HG02943 (cell line): ENCODE data around the gene DHODH.
"Not testable (repeated sequence)": the region's sequence is repeated elsewhere in the genome, so short reads cannot be mapped to it uniquely, and the experiment has no call there.

ENCODE experiments used
- ATAC-seq: cut with Tn5 transposase; IDR thresholded peaks from one replicate; pipeline ENCODE4 v1.9.1; 2021; ENCODE audit warnings: mild to moderate bottlenecking, low read depth, moderate library complexity; ENCODE audit not compliant: unreplicated experiment

Gene DHODH

DNA sequence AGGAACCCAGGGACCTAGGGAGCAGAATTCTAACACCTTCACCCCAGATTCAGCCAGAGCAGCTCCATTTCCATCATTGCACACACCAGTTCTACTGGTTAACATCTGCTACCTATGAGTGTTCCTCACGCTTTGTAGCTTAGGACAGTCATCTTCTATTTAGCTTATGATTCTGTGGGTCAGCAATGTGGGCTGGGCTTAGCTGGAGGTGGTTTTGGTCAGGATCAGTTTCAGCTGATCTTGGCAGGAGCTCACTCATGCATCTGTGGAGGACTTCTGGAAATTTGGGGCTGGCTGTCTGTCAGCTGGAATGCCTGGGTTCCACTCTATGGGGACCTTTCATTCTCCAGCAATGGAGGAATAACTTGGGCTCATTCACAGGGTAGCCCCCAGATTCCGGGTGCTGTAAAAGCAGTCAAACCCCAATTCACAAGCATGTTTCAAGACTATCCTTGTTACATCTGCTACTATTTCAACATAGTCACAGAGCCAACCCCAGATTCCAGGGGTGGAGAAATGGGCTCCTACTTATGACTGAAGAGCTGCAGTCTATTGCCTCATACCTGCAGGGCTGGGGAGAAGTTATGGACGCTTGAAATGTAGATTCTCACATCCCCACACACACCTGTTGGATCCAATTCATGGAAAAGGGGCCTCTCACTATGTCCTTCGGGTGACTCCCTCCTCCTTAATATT, 42.4 kb downstream of the DHODH start:
- ATAC-seq, result no peak

DNA sequence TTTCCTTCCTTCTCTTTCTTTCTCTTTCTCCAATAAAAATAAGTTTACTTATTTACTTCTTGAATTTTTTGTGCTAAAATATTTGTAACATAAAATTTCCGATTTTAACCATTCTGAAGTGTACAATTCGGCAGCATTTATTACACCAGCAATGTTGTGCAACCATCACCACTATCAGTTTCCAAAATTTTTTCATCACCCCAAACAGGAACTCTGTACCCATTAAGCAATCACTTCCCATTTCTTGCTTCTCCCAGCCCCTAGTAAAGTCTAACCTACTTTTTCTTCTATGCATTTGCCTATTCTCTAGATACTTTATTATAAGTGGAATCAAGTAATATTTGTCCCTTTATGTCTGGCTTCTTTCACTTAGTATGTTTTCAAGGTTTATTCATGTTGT, 43.3 kb downstream of the DHODH start:
- ATAC-seq, result no peak

DNA sequence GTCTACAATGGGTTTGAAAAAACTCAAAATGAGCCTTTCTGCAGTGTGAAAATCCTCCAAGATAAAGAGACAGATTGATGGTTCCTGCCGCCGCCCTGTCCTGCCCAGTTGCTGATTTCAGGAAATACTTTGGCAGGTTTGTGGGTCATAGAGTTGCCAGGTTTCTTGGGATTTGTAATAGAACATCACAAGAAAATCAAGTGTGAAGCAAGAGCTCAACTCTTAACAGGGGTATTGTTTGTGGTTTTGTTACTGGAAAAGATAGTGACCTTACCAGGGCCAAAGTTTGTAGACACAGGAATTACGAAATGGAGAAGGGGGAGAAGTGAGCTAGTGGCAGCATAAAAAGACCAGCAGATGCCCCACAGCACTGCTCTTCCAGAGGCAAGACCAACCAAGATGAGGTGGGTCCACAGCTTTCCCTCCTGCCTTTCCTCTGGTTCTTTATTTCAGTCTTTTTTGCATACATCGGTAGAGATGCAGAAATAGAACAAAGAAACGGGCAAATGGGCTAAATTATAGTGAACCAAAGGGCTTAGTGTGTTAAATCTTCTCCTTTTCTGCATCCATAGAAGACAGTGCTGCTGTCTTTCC, 45.8 kb downstream of the DHODH start, which contains the start of gene HP:
TSS of gene HP (plus strand) at position 252 of the 594 bp plus-strand sequence. CDS start at position 400, 148 bp downstream.
- ATAC-seq, result not testable (repeated sequence)

DNA sequence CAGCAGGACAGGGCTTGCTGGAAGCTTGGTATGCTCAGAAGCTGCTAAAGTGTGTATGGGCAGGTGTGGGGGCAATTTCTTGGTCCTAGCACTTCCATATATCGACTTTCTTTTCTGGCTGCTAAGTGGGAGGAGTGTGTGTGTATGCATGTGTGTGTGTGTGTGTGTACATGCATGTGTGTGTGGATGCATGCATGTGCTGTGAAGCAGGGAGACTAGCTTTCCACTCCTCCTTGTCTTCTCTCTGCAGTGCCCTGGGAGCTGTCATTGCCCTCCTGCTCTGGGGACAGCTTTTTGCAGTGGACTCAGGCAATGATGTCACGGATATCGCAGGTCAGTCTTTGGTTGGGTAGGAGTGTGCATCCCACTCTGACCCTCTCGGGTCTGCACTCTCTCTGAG, 47.4 kb downstream of the DHODH start:
- no peak for ATAC-seq

DNA sequence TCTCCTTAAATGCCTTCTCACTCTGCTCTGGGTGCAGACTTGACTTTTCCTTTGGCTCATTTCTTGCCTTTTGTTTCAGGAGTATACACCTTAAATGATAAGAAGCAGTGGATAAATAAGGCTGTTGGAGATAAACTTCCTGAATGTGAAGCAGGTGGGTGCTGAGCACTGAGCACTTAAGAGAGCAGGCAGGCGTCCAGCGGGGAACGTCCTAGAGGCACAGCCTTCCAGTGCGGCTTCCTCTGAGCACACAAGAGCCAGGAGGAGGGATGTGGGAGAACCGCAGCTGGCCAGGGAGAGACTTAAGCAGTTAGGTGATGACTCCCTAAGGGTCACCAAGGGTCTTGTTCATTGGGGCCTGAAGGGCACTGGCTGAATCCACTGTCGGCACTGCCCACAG, 48.8 kb downstream of the DHODH start:
- ATAC-seq, result not testable (repeated sequence)

DNA sequence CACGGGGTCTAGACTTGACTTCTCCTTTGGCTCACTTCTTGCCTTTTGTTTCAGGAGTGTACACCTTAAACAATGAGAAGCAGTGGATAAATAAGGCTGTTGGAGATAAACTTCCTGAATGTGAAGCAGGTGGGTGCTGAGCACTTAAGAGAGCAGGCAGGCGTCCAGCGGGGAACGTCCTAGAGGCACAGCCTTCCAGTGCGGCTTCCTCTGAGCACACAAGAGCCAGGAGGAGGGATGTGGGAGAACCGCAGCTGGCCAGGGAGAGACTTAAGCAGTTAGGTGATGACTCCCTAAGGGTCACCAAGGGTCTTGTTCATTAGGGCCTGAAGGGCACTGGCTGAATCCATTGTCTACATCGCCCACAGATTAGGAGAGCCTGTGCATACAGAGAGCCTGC, 50.5 kb downstream of the DHODH start:
- ATAC-seq, result not testable (repeated sequence)

DNA sequence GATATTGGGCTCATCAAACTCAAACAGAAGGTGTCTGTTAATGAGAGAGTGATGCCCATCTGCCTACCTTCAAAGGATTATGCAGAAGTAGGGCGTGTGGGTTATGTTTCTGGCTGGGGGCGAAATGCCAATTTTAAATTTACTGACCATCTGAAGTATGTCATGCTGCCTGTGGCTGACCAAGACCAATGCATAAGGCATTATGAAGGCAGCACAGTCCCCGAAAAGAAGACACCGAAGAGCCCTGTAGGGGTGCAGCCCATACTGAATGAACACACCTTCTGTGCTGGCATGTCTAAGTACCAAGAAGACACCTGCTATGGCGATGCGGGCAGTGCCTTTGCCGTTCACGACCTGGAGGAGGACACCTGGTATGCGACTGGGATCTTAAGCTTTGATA, 51.9 kb downstream of the DHODH start:
- no peak for ATAC-seq

DNA sequence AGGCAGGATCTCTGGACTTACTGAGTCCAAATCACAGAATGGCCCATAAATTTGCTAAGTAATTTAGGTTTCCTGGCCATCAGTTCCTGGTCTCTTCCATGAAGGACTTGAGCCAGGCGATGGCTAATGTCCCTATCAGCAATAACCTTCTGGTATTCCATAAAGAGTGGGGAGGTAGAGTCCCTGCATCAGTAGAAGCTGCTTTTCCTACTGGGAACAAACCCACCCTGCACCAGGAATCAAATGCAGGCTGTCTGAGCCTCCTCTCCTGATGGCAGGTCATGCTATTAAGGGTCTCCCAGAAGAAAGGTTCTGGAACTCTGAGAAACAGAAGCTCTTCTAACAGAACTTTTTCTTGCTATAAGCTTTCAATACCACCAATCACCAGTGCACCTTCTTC, 53.0 kb downstream of the DHODH start:
- no peak for ATAC-seq

DNA sequence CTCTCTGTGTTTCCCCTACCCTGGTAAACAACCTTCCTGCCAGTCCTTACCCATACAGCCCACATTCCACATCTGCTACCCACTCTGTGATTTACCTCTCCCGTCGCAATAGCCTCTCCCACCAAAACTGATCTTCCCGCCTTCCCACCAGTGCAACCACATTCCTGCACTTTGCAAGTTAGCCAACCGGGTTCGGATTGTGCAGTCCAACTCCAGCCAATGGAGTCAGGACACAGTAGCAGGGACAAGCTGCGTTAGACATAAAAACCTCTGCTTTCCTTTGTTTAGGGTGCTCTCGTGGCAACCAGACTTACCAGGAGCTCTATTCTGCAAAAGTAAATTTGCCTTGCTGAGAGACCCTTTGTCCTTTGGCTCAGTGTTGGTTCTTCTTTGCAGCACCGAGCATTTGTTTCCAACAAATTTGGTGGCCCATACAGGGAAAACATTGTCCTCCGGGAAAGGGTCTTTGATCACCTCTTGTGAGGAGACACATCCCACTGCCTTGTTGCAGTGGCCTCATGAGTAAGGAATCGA, 55.9 kb downstream of the DHODH start:
- no peak for ATAC-seq

DNA sequence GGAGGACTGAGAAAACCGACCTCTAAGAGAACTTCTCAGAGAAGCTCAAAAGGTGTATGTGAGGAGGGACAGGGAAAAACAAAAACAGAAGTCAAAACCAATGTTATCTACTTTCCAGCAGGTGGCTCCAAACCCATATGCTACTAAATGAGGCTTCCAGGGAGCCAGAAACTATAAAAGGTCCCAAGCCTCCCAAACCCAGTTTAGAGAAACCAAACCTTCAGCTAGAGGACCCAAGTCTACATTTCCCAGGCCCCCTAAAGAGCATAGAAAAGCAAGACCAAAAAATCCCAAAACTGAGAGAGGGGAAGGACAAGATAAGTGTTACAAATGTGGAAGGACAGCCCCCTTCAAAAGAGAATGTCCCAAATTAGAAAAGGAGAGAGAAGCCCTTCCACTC, 58.2 kb downstream of the DHODH start:
- no peak for ATAC-seq

DNA sequence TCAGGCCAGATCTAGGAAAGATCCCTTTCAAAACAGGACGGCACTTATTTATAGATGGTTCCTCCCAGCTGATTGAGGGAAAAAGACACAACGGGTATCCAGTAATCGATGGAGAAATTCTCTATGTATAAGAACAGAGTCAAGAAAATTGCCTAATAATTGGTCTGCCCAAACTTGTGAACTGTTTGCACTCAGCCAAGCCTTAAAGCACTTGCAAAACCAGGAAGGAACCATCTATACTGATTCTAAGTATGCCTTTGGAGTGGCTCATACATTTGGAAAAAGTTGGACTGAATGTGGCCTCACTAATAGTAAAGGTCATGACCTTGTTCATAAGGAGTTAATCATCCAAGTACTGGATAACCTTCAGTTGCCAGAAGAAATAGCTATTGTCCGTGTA, 60.4 kb downstream of the DHODH start:
- ATAC-seq, result no peak

DNA sequence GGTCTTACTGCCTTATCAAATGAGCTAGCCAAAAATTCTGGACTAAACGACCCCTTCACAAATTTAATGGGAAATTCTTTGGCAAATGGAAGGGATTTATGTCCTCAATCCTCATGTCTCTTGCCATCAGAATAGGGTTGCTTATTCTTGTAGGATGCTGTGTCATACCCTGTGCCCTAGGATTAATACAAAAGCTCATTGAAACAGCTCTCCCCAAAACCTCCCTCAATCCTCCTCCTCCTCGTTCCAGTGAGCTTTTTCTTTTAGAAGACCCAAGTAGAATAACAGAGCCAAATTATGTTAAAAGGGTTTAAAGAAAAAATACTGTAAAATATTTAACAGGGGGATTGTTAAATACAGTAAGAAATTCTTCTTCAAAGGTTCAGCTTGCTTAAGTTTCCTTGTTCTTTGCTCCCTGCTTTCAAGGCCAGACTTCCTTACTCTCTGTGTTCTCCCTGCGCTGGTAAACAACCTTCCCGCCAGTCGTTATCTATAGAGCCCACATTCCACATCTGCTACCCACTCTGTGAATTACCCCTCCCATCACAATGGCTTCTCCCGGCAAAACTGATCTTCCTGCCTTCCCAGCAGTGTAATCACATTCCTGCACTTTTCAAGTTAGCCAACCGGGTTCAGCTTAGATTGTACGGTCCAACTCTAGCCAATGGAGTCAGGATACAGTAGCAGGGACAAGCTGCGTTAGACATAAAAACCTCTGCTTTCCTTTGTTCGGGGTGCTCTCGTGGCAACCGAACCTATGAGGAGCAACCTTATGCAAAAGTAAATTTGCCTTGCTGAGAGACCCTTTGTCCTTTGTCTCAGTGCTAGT, 64.2 kb downstream of the DHODH start:
- ATAC-seq, result no peak

DNA sequence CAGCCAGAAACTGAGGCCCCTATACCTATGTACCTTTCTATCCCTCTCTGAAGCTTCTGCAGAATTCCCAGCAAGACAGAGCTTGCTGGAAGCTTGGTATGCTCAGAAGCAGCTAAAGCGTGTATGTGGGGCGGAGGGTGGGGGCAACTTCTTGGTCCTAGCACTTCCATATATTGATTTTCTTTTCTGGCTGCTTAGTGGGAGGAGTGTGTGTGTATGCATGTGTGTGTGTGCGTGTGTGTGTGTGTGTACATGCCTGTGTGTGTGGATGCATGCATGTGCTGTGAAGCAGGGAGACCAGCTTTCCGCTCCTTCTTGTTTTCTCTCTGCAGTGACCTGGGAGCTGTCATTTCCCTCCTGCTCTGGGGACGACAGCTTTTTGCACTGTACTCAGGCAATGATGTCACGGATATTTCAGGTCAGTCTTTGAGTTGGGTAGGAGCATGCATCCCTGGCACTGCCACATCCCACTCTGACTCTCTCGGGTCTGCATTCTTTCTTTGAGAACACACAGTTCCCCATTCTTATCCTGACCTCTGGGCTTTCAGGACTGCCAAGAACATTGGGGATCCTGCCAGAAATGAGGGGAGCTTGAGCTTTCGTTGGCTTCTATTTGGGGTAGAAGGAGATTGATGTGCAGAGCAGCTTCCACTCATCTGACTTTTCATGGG, 65.2 kb downstream of the DHODH start:
- ATAC-seq, result no peak

DNA sequence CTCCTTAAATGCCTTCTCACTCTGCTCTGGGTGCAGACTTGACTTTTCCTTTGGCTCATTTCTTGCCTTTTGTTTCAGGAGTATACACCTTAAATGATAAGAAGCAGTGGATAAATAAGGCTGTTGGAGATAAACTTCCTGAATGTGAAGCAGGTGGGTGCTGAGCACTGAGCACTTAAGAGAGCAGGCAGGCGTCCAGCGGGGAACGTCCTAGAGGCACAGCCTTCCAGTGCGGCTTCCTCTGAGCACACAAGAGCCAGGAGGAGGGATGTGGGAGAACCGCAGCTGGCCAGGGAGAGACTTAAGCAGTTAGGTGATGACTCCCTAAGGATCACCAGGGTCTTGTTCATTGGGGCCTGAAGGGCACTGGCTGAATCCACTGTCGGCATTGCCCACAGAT, 66.5 kb downstream of the DHODH start:
- not testable (repeated sequence) for ATAC-seq
